Adrenal gland (tissue), 5 donors: ENCODE measurements around the gene ZFYVE16.

Experiments
- CTCF ChIP-seq, 6 experiments: fragments of 450-650 bp in 4 of 6; fragments of 200-600 bp in 2 of 6; sonication (generic) in 1 of 6; IDR thresholded peaks; 1 replicate in 5 of 6; 2 replicates in 1 of 6; pipeline versions ENCODE4 v1.5.1 to v1.8.0; 2016 to 2021; ENCODE audit warnings: antibody characterized with exemption in 6 of 6, mild to moderate bottlenecking in 2 of 6, moderate library complexity in 1 of 6
- POLR2A ChIP-seq, 2 donors: fragments of 450-650 bp; IDR thresholded peaks; one replicate each; pipeline ENCODE4 v1.6.1; 2017; ENCODE audit warnings: antibody characterized with exemption in 2 of 2, mild to moderate bottlenecking in 2 of 2, moderate library complexity in 1 of 2
- donor health status: DM: no; HTN: no; CAD: no.

GRCh38 chr5:80372780-80373179 is 35.1 kb upstream of the ZFYVE16 start:
- TF ChIP-seq CTCF (IDR thresholded peaks at IDR 0.05) (no peak), POLR2A (IDR thresholded peaks at IDR 0.05) (no peak)
